H1 (cell line): ENCODE data around the gene SLC20A1. TPM values are rescaled to one million over a fixed set of nuclear protein-coding genes. Genes with fewer than 3 reads are reported as not detected.

Experiments used
- BCL11A ChIP-seq, 2 experiments: IDR thresholded peaks; one replicate each; pipeline ENCODE4 v1.6.1; 2011; ENCODE audit warnings: low read depth in 2 of 2, low read length in 2 of 2, mild to moderate bottlenecking in 2 of 2
- NANOG ChIP-seq: IDR thresholded peaks from 2 replicates; pipeline ENCODE4 v1.6.1; 2011; ENCODE audit warnings: low read length, low read depth, mild to moderate bottlenecking, inconsistent platforms; ENCODE audit not compliant: insufficient read depth, poor library complexity, severe bottlenecking
- NRF1 ChIP-seq: IDR thresholded peaks from 2 replicates; pipeline ENCODE4 v1.6.1; 2011; ENCODE audit warnings: mild to moderate bottlenecking, low read depth, low read length, improper control_type of control experiment
- polyA plus RNA-seq, 7 experiments: library from polyadenylated mRNA; depleted of rRNA in 3 of 7; stranded (reverse) in 5 of 7; unstranded in 2 of 7; fragments of >200 nt in 5 of 7; fragments of 200-250 nt in 2 of 7; gene quantifications; 1 replicate in 5 of 7; 2 replicates in 1 of 7; 4 replicates in 1 of 7; pipeline versions ENCODE4 v1.2.1 to v1.2.3, GENCODE V29; 2011 to 2013; ENCODE audit warnings: missing spikeins in 2 of 7, mixed read lengths in 2 of 7
- total RNA-seq: library from RNA; stranded (reverse); fragmentation: NEBNext Ultra II Directional; extraction: Animal tissue kit (Norgen Biotek cat#: 25700); gene quantifications from 2 replicates; pipeline ENCODE4 v1.2.1, GENCODE V29; 2021
- TF ChIP-seq, protein P1 (sequence below): fragments of 300-600 bp; sonication (generic); IDR thresholded peaks from 2 replicates; pipeline ENCODE4 v1.7.1; 2012; ENCODE audit warnings: low read length, moderate library complexity, mild to moderate bottlenecking, inconsistent platforms; ENCODE audit not compliant: insufficient replicate concordance

SLC20A1 gene
- total and polyA plus RNA-seq, 2 of the 8 experiments (the other 6 are each of a cell fraction or from before 2014, with no cell fraction given): 42.6 to 105 TPM

DNA sequence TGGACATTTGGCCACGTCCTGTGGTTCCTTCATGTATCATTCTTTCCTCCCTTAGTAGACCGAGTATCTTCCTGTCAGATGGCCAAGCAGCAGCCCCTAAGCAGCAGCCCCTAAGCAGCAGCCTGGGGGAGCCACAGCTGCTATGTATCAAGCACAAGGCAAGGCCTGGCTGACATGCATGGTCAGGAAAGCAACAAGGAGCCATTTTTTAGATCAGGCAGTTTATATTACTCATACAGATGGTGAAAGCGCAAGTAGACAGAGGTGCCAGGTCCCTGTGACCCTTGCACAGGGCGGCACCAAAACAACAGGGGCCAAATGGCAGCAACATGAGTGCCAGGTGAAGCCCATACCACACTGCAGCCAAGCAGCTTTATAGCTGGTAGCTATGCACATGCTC is 39.2 kb upstream of the SLC20A1 start (continued):
- TF ChIP-seq, protein P1, sequence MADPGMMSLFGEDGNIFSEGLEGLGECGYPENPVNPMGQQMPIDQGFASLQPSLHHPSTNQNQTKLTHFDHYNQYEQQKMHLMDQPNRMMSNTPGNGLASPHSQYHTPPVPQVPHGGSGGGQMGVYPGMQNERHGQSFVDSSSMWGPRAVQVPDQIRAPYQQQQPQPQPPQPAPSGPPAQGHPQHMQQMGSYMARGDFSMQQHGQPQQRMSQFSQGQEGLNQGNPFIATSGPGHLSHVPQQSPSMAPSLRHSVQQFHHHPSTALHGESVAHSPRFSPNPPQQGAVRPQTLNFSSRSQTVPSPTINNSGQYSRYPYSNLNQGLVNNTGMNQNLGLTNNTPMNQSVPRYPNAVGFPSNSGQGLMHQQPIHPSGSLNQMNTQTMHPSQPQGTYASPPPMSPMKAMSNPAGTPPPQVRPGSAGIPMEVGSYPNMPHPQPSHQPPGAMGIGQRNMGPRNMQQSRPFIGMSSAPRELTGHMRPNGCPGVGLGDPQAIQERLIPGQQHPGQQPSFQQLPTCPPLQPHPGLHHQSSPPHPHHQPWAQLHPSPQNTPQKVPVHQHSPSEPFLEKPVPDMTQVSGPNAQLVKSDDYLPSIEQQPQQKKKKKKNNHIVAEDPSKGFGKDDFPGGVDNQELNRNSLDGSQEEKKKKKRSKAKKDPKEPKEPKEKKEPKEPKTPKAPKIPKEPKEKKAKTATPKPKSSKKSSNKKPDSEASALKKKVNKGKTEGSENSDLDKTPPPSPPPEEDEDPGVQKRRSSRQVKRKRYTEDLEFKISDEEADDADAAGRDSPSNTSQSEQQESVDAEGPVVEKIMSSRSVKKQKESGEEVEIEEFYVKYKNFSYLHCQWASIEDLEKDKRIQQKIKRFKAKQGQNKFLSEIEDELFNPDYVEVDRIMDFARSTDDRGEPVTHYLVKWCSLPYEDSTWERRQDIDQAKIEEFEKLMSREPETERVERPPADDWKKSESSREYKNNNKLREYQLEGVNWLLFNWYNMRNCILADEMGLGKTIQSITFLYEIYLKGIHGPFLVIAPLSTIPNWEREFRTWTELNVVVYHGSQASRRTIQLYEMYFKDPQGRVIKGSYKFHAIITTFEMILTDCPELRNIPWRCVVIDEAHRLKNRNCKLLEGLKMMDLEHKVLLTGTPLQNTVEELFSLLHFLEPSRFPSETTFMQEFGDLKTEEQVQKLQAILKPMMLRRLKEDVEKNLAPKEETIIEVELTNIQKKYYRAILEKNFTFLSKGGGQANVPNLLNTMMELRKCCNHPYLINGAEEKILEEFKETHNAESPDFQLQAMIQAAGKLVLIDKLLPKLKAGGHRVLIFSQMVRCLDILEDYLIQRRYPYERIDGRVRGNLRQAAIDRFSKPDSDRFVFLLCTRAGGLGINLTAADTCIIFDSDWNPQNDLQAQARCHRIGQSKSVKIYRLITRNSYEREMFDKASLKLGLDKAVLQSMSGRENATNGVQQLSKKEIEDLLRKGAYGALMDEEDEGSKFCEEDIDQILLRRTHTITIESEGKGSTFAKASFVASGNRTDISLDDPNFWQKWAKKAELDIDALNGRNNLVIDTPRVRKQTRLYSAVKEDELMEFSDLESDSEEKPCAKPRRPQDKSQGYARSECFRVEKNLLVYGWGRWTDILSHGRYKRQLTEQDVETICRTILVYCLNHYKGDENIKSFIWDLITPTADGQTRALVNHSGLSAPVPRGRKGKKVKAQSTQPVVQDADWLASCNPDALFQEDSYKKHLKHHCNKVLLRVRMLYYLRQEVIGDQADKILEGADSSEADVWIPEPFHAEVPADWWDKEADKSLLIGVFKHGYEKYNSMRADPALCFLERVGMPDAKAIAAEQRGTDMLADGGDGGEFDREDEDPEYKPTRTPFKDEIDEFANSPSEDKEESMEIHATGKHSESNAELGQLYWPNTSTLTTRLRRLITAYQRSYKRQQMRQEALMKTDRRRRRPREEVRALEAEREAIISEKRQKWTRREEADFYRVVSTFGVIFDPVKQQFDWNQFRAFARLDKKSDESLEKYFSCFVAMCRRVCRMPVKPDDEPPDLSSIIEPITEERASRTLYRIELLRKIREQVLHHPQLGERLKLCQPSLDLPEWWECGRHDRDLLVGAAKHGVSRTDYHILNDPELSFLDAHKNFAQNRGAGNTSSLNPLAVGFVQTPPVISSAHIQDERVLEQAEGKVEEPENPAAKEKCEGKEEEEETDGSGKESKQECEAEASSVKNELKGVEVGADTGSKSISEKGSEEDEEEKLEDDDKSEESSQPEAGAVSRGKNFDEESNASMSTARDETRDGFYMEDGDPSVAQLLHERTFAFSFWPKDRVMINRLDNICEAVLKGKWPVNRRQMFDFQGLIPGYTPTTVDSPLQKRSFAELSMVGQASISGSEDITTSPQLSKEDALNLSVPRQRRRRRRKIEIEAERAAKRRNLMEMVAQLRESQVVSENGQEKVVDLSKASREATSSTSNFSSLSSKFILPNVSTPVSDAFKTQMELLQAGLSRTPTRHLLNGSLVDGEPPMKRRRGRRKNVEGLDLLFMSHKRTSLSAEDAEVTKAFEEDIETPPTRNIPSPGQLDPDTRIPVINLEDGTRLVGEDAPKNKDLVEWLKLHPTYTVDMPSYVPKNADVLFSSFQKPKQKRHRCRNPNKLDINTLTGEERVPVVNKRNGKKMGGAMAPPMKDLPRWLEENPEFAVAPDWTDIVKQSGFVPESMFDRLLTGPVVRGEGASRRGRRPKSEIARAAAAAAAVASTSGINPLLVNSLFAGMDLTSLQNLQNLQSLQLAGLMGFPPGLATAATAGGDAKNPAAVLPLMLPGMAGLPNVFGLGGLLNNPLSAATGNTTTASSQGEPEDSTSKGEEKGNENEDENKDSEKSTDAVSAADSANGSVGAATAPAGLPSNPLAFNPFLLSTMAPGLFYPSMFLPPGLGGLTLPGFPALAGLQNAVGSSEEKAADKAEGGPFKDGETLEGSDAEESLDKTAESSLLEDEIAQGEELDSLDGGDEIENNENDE: no peak
- no peak for TF ChIP-seq NRF1
- no peak for TF ChIP-seq NANOG
- no peak for TF ChIP-seq BCL11A (IDR thresholded peaks at IDR 0.05; ENCODE audit: low read depth in 2 of 2, low read length in 2 of 2)
- TF ChIP-seq, all 59 proteins: peak for 0
